Measurements from ENCODE around the gene HSD3B2.
A peak's percentile ranks its signal among the peaks of the same experiment; 100 is the strongest.

HSD3B2 gene

DNA sequence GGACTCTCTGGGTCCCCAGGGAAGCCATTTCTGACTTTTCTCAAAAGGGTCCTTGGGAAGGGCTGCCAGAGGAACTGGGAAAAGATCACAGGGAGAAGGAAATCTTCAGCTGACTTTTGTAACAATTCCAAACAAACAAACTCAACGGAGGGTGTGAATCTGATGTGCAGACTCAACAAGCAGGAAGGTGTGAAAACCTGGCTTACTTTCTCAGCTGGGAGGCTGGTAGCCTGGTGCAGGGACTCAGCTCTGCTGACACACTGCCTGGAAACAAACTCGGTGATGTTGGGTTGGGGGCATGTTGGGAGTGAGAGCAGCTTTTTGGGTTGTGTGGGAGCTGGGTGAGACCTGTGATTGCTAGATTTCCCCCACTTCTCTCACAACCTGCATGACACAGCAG is 10.2 kb upstream of the HSD3B2 start:
- no peak for DNase-seq

DNA sequence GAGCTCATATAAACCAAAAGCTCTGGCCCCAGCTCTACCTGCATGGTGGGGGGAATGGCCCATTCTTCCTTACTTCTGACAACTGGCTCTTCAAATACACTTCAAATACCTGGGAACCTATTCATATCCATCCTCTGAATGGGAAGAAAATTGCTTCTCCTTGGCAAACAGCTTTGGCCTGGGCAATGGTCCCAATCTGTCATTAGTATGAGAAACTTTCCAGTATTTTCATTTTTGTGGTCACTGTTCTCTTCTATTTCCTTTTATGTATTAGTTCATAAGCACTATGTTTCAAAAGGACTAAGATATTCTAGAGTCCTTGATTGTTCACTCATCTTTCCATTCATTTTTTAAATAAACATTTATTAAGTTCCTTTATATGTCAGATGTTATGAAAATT is 5.2 kb upstream of the HSD3B2 start:
- DNase-seq: no peak

DNA sequence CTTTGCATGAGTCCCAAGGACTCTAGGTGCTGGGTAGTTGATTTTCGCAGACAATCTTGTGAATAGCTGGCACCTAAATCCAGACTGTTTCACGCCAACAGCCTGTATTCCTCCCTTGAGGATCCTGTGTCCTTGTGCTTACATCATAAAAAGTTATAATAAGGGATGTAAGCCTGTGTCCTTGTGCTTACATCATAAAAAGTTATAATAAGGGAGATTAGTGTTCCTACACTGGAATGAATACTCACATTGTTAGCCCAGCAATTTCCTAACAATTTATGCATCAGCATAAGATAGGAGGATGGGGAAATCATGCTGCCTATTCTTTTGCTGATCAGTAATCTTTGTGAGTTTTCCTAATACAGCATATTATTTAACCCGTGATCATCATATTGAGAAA is 4.0 kb upstream of the HSD3B2 start:
- no peak for DNase-seq

DNA sequence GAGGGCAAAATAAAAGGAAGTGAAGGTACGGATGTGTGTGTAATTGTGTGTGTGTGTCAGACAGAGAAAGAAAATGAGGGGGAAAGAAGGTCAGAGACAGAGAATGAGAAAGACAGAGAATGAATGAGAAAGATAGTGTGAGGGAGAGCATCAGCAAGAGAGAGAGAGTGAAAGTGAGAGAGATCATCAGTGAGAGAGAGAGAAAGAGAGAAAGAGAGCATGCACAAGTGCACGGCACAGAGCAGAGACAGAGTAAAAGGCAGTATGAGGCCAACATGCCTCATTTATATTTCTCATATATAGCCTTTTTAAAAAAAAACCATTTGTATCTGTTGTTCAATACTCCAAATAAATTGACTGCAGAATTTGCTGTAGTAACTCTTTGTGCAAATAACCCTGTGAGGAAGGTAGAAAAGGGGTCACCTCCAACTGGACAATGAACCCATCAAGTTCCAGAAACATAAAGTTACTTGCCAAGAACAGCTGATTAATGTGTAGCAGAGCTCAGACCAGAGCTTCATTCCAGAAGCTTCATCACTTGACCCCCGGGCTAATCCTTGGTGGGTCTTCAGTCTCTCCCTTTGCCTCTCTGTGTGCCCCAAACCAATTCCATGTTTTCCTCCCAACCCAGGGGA is 1.2 kb downstream of the HSD3B2 start:
- no peak for DNase-seq

DNA sequence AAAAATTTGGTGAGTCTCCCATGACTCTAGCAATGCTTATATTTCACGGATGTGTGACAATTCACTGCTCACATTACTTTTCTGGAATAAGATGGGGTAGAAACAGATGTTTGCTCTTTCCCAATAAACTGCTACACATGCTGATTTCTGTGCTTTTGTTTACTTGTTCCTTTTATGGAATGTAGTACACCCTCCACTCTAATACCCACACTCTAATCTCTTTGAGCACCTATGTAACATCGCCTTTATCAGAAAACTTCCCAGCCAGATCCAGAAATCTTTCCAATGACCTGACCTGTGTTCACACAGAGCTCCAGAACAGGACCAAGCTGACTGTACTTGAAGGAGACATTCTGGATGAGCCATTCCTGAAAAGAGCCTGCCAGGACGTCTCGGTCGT is 4.2 kb downstream of the HSD3B2 start:
- DNase-seq: no peak

DNA sequence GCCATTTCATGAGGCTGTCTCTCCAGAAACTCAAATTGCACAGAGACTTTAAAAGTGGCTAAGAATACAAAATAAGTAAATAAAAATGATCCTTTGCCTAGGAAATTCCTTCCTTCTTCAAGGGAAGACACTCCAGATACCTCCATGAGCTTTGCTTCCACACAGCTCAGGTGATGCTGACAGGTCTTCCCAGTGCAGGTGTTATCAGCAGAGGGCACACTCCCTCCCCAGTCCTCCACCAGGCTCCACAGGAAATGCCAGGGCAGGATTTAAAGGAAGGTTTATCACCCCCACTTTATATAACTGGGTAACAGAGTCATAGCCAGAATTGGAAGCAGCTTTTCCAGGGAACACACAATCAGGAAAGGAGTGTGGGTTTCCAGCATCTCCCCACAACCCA is 5.7 kb downstream of the HSD3B2 start:
- no peak for DNase-seq

DNA sequence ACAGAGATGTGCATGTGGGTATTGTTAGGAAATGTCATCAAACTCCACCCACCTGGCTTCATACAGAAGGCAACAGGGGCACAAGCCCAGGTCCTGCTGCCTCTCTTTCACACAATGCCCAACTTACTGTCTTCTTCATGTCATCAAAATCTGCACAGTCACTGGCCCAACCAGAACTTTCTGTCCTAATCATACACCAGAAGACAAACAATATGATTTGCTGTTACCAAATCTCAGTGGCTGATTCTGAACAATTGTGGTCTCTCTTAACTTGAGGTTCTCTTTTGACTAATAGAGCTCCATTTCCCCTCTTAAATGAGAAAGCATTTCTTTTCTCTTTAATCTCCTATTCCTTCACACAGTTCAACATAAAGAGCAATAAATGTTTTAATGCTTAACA is 7.7 kb downstream of the HSD3B2 start:
- no peak for DNase-seq

DNA sequence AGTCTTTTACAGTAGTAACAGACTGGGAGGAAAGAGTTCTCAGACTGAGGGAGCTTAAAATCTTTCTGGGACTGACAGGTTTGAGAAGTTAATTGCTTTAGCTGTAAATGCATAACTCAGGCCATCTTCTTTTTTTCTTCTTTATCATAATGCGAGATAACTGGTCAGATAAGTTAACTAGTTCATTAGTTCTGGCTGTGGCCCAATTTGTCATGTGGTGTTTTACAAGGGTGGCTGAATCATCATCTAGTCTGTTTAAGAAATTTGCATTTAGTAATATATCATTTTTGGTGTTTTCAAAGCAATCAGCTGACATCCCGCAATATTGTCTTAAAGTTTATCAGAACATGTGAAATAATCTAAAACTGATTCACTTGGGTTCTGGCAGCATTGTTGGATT is 14.0 kb downstream of the HSD3B2 start:
- DNase-seq: no peak

DNA sequence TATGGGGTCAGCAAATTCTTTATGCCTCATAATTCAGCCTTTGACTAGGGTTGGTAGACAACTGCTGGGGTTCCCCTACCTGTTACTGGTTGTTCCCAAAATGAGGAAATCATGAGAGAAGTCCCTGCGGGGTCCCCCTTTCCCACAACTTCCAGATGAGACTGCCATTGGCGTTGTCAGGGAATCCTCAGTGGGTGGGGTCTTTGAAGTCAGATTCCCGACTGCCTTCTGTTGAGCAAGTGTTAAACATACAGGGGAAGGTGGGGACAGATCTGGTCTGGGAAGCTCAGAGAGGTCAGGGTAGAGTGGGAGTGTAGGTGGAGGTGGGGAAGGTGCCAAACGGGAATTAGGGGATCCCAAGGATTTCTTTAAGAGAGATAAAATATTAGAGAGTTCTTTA is 14.7 kb downstream of the HSD3B2 start:
- DNase-seq: no peak

DNA sequence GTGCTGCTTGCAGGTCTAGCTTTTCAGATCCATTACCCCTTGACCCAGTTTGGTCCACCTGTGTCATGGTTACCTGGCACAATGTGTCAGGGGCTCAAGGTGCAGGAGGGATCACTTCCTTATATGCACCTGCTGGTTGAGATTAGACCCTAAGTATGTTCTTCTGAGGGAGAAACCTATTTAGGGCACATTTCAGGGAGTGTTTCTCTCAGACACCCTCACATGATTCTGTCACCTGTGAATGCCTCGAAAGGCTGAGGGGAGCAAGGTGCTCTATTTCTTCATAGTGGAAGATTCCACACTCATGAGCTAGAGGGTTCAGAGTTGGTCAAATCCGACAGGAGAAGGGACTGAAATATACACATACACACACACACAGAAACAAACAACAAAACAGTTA is 15.5 kb downstream of the HSD3B2 start:
- DNase-seq: no peak

DNA sequence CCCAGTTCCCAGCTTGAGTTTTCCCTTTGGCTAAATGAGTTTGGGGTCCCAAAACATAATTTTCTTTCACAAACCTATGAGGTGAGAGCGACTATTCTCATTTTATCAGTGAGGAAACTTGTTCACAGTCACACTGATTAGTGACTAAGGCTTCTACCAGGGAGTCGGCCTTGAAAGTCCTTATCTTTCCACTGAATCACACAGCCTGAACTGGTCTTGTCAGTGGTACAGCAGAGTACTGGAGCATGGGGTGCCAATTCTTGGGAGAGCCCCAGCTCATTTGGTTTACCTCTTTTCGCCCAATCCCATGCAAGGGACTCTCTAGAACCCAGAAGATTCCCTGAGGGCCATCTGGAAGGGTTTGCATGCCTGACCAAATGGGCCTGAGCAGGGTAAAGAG is 16.9 kb downstream of the HSD3B2 start:
- no peak for DNase-seq

DNA sequence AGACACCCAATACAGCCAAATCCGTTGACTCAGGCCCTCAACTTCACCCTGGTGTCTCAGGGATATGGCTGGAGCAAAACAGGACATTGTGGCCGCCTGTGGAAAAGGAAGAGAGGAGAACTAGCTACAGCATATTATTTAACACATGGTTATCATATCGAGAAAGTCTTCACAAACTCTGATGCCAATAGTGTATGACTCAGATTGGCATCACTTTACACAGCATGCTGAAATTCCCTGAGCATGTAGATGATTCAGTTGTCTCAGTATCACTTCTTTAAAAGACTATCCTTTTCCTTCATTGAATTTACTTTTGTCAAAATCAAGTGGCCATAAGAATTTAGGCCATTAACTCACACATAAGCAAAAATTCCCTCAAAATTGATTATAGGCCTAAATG is 20.1 kb downstream of the HSD3B2 start:
- DNase-seq: no peak

DNA sequence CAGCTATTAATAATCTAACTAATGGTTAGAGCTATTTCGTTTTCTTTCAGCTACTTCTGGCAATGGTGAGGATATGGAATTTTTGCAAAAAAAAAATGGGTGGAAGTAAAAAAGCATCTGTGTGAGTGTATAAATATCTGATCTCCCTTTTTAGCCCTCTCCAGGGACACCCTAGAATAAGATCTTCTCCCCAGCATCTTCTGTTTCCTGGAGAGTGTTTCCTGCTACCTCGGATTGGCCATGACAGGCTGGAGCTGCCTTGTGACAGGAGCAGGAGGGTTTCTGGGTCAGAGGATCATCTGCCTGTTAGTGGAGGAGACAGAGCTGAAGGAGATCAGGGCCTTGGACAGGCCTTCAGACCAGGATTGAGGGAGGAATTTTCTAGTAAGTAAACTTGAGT is 23.8 kb downstream of the HSD3B2 start:
- DNase-seq: no peak

DNA sequence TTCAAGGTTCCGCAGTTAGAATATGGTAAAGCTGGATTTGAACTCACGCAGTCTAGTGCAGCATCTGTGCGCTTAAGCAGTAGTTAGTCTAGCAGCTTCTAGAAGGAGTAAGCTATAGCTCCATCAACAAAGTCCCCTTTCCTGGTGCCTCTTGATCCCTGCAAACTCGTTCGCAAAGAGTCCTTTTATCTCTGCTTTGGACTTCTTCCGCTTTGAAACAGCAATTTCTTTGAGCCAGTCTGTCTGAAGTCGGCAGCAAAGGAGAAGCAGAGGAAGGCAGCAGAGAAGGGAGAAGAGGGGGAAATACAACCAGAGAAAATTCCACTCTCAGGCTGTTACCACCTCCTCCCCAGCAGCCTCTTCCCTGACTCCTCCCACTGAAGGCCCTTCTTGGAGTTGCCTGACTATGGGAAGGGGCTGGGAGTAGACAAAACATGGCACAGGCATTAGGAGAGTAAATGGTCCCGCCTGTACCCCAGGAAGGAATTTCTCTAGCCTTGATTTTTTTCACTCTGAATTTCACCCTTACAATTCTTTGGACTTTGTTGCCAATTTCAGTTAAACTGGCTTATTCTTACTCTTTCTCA is 25.9 kb downstream of the HSD3B2 start:
- no peak for DNase-seq

DNA sequence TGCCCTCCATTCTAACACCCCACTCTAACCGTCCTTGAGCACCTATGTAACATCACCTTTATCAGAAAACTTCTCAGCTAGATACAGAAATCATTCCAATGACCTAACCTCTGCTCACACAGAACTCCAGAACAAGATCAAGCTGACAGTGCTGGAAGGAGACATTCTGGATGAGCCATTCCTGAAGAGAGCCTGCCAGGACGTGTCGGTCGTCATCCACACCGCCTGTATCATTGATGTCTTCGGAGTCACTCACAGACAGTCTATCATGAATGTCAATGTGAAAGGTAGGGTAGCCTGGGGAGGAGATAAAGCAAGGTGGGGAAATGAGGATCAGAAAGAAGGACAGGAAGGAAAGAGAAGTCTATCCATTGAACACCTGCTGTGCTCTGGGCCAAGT is 27.8 kb downstream of the HSD3B2 start:
- no peak for DNase-seq

DNA sequence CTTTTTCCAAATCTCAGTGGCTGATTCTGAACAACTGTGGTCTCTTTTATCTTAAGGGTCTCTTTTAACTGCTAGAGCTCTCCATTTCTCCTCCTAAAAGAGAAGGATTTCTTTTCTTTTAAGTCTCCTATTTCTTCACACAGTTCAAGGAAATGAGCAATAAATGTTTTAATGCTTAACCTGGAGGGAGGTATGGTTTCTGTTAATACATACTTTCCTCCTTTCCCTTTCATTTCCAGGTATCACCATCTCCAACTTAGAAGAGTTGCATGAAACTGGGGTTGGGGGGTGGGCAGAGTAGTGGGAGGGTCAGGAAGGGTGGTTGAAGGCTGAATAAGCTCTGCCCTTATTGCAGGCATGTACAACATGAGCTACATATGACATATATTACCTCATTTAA is 31.4 kb downstream of the HSD3B2 start:
- no peak for DNase-seq

DNA sequence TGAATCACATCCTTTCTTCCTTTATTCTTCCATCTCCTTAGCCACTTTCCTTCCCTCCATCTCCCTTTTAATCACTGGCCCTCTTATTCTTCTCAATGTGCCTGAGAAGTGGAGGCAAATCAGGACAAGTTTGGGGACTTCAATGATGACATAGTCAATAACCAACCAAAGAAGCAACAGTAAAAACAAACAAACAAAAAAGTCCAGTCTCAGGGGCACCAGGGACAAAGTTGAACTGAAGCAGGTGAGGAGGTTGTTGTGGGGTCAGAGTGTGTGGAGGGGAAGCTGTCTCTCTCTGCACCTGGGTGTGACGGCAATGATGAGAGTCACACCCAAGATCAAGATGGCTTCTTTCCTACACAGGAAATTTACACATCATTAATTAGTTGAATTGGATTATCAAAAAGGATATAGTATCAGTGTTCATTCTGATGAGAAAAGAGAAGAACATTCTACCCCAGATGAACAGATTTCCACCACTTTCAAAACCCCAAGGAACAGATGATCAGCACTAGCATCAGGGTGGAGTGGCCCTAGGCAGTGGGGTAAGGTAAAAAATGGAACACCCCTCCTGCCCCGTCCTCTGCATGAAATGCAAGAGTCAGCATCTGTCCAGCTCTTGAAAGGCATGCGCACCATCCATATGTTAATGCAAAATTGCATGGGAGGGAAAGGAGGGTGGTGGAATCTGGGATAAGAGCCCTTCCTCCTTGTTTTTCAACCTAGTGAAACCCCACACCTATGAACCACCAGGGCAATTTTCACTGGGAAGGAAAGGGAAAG is 32.6 kb downstream of the HSD3B2 start:
- DNase-seq: no peak

DNA sequence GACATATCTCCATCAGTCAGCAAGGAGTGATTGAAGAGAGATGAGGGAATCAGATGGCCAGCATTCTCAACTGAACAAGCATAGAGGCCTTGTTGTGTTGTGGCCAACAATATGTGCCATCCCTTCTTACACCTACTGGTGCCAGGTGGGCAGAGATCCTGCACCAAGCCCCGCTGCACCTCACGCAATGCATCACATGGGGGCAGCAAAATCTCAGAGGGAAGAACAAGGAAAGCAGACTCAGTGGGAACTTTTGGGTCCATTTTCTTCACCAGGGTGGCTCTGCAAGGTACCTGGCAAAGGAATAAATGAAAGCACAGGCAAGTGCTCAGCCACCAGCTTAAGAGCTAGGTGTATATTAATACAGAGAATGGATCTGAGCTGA is 33.2 kb downstream of the HSD3B2 start:
- peak; percentile 21 for DNase-seq

DNA sequence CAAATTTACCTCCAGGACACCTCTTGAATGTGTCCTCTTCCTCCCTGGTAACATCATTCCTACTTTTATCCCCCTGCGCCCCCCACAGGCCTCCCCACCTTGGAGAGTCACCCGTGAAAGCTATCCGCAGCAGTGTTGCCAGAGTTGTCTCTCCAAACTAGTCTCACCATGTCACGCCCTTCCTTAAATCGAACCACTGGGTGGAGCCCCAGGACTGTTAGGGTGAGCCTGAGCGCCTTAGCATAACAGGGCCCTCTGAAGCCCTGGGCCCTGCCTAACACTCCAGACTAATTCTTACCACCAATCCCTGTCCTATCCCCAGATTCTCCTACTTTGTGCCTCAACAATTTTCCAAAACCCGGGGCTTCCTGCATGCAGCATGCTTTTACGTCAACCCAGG is 35.0 kb downstream of the HSD3B2 start:
- DNase-seq: peak; percentile 28

DNA sequence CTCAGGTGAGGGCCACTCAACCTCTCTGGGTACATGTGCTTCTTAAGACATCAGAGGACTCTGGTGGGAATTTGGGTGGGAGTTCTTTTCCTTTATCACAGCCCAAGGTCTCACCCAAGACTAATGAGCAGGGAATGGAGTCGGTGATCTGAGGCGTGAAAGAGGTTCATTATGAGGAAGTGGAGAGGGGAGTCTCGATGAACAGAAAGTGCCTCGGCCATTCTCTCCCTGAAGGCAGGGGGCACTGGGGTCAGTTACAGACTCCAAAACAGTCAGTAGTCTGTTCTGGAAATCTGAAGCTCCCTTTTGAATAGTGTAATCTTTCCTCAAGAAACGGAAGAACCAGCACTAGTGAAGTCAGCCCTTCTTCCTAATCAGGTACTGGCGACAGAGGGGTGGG is 36.2 kb downstream of the HSD3B2 start:
- no peak for DNase-seq

DNA sequence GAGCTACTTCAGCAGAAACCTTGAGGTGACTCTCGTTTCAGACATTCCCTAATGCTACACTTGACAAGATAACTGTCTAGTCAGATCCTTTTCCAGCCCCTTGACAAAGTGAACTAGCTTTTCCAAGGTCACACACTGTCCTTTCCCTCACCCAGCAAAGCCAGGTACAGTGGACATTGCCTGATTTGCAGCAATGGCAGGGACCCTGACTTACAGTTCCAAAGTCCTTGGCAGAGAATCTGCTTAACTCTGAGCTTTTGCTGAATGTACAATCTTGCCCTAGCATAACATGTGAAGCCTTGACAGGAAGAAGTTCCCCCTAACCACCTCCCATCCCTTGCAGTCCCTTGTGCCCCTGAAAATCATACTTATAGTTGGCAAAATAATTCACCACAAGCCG is 37.1 kb downstream of the HSD3B2 start:
- DNase-seq: no peak

DNA sequence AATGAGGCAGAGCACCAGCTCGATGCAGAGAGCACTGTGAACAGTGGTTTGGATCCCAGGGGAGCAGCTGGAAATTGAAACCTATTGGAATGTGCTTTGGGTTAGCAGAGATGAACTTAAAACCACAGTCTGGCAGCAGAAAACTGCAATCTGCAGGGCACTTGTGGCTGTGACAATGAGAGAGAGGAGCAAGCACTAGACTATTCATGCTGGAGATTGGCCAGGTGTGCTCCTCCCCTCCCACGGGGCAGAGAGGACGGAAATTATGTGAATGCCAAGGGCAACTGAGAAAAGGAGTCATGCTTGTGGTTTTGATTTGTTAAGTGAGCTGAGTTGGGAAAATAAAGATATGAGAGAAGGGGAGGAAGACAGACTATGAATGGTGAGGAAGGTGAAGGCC is 38.1 kb downstream of the HSD3B2 start:
- no peak for DNase-seq

DNA sequence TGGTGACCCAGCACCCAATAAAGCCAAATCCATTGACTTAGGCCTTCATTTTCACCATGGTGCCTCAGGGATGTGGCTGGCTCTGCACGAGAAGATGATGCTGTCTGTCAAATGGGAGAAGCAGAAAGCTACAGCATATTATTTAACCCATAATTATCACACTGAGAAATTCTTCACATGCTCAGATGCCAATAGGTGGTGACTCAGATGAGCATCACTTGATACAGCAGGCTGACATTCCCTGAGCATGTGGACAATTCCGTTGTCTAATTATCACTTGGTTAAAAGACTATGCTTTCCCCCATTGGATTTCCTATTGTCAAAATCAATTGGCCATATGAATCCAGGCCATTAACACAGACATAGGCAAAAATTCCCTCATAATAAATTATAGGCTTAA is 48.0 kb downstream of the HSD3B2 start:
- no peak for DNase-seq

DNA sequence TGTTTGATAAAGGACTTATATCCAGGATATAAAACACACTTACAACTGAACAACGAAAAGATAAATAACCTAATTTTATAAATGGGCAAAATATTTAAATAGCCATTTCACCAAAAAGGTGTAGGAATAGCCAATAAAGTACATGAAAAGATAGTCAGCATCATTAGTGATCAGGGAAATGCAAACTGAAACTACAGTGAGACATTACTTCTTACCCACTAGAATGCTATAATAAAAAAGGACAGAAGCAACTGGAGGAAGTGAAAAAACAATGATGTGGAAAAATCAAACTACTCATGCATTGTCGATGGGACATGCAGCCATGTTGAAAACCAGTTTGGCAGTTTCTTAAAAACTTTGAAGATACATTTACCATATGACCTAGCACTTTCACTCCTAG is 48.6 kb downstream of the HSD3B2 start:
- DNase-seq: no peak

DNA sequence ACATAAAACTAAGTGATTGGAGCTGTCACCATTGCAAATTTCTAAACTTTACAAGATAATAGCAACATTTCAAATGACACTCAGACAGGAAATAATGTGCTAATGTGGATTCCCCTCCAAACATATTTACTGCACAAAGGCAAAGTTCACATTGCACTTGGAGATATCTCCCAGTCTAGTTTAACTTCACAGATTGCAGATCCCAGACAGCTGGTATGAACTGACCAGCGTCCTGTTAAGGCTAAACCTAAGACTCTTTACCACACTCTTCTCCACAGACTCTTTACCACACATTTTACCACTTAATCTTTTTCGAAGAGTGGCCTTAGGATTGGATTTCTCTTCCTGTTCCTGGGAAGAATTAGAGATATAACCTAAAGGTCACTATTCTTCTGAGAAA is 51.5 kb downstream of the HSD3B2 start:
- DNase-seq: no peak
